NCI-H2081 (cell line): Measurements from ENCODE around the gene RPS19.

Source experiments
- DNase-seq, 2 experiments: peaks; one replicate each; lab custom pipeline; 2025; lab: John Stamatoyannopoulos, UW

The RPS19 gene

DNA sequence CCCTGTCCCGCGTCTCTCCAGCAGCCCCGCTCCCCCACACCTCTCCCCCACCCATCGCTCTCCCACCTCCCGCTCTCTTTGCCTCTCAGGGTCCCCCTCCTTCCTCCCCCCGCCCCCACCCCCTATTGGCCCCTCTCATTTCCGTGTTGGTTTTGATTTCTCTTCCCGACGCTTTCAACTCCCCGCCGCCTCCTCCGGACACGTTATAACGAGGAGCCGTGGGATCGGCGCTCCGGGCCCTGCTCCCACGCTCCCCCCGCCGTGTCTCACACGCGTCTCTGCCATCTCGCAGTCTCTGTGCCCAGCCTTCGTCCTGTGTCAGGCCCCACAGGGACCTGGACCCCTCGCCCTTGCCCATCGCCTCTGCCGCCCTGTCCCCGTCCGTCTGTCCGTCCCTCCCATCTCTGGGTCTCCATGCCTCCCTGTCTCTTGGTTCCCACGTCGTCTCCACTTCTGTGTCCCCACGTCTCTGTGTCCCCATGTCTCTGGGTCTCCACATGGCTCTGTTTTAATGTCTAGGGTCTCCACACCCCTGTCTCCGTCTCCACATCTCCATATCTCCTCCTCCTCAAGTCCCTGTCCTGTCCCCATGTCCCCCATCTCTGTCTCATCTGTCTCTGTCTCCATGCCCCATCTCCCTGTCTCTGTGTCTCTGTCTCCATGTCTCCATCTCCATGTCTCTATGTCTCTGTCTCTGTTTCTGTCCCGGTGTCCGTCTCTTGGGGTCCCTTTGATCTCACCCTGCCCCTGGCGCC lies 55.1 kb downstream of the RPS19 start:
- DNase-seq = no peak

DNA sequence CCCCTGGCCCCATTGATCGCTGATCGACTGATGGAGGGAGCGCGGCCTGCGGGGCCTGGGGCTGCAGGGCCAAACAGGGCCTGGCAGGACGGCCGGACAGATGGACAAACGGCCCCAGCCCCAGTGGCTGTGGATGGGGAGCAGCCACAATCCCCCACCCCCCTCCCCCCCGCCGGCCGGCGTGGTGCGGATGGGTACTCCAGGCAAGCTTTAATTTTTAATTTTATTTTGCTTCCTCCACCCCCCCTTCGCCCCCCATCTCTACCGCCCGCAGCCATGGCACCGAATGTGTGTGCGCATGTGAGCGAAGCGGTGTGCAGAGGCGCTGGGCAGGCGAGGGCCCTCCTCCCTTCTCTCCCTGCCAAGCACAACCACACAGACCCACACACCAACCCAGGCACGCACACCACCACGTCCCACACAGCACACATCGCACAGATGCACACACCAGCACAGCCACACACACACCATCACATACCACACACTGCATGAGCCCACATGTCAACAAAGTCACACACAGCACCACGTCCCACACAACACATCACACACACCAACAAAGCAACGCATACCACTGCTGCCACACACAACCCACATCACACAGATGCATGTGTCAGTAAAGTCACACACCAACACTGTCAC lies 55.8 kb downstream of the RPS19 start:
- DNase-seq = no peak

DNA sequence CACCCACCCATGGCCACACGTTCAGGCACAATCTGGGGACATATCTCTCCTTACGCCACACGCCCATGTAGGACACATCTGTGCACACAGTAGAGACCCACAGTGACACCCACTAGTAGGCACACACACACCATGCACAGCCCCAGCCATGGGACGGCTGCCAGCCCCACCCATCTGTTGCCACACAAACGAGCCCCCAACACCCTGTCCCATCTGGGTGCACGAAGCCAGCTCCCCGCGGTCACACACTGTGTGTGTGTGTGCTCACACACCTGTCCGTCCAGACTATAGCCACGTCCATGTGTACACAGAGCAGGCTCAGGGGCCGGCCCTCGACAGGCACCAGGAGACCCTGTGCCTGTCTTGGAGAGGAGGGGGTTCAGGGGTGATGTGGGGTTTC lies 57.6 kb downstream of the RPS19 start:
- DNase-seq = no peak

DNA sequence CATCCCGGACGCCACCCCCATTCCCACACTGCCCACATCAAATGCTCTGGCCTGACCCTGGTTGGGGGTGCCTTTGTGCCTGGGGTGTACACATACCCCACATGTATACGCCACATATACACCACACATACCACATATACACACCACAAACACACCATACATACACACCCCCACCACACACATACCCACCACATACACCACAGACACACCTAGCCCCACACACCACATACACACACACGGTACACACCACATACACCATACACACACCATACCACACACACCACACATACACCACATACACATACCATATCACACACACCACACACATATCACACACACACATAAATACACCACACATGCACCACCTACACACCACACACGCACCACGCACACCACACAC lies 58.0 kb downstream of the RPS19 start:
- no peak for DNase-seq

DNA sequence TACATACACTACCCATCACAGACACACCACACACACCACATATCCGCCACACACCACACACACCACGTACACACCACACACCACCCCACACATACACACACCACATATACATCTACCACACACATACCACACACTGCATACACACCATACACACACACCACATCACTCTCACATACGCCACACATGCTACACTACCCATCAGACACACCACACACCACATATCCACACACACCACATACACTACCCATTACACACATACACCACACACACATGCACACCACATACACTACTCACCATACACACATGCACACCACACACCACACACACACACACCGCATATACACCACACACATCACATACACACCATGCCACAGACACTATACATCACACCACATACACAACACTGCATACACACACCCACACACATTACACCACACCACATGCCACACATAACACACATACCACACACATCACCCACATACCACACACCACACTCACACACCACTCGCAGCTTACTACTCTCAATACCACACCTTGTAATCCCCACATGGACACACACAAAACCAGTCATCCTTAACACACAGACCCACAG lies 58.7 kb downstream of the RPS19 start:
- no peak for DNase-seq

DNA sequence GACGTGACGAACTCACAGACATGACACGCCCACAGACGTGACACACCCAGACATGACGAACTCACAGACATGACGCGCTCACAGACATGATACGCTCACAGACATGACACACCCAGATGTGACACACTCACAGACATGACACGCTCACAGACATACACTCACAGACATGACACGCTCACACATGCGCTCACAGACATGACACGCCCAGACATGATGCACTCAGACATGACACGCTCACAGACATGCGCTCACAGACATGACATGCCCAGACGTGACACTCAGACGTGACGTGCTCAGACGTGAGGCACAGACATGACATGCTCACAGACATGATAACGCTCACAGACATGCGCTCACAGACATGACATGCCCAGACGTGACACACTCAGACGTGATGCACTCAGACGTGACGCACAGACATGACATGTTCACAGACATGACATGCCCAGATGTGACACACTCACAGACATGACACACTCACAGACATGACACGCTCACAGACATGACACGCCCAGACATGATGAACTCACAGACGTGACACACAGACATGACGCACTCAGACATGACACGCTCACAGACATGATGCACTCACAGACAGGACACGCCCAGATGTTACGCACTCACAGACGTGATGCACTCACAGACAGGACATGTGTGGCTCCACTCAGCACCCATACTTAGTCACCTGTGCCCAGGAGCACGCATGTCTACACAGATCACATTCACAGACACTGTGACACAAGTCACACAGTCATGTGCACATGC lies 60.1 kb downstream of the RPS19 start:
- DNase-seq = no peak

DNA sequence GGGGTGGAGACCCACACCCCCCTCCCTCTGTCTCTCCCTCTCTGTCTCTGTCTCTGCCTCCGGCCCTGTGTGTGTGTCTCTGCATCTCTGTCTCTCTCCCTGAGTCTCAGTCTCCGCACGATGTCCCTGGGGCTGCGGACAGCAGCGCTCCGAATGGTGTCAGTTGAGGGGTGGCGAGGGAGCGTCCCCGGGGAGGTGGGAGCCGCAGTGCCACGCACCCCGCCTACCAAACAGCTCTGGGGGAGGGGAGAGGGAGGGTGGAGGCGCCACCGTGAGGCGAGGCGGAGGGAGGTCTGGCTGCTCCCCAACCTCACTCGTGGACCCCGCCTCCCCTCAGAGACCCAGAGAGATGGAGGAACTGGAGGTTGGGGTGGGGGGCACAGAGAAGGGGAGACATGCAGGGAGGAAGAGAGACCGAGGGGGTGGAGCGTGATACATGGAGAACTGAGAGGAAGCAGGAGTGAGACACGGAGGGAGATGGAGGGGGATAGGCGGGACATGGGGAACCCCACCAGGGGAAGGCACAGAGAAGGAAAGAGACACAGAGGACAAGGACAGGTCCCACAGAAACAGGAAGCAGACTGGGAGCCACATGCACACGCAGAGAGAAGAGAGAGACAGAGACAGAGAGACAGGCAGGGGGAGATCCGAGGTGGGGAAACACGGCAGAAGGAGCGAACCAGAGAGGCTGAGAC lies 61.0 kb downstream of the RPS19 start:
- DNase-seq = no peak

DNA sequence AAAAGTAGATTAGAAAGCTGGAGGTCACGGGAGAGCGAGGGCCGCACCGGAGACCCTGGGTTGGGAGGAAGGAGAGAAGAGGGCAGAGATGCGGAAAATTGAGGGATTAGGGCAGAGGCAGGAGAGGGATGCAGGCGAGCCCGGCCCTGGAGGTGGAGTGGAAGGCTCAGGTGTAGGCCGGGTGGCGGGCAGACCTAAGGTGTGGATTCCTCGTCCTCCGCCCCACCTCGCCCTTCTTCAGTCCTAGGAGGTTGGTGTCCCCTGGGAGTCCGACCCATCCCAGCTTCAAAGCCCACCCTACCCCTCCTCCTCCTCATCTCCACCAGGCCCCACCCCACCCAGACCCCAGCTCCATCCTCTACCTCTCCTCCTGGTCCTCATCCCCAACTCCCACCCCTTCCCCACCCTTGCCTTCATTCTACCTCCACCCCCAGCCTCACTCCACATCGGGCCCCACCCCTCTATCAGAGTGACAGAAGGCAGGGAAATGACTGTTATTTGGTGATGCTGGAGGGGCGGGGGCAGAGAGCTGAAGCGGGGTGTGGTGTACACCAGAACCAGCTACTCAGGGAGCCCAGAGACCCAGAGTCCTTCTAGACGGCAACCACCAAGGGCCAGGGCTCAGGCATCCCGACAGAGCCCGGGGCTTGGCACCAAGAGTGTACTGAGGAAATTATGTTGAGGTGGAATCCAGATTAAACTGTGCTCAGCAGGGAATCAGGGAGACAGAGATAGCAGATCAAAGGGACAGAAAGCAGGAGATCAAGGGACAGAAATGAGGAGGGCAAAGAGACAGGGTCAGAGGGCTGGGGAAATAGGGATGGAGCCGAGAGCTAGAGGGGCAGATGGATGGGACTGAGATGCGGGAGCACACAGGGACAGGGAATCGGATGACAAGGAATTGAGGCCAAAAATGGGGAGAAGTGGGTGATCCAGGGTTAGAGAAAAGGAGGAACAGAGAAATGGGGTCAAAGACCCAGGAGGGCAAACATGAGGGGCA lies 61.8 kb downstream of the RPS19 start:
- no peak for DNase-seq
